Measurements from ENCODE around the gene SPC24.
A peak's percentile ranks its signal among the peaks of the same experiment; 100 is the strongest.
"Not testable (repeated sequence)": the region's sequence is repeated elsewhere in the genome, so short reads cannot be mapped to it uniquely, and the experiment has no call there.

Gene SPC24

DNA sequence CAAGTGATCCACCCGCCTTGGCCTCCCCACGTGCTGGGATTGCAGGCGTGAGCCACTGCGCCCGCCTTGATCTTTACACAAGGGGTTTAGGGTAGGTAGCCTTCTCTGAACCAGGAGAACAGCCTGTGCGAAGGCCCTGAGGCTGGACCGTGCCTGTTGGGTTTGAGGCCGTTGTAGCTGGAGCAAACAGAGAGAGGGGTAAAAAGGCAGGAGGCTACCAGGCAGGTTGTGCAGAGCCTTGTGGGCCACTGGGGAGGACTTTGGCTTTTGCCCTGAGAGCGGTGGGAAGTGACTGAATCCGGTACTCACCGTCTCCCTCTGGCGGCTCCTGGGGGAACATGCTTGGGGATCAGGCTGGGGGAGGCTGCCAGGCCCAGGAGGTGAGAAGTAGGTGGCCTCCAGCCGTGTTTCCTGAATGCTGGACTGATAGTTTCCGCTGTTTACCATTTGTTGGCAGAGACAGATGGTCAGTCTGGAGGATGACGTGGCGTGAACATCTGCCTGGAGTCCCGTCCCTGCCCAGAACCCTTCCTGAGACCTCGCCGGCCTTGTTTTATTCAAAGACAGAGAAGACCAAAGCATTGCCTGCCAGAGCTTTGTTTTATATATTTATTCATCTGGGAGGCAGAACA lies 24.6 kb downstream of the SPC24 start:
- Histone ChIP-seq H3K9me3 (ENCODE audit: low read length) (no peaks in the 10 kb centered on the region), H3F3A (ENCODE audit: insufficient read depth, low read length) (peaks cover under 1% of the 10 kb centered on the region; the same call in 1 of the 2 replicates), H3K79me2 (ENCODE audit: insufficient read depth, low read length) (no peaks in the 10 kb centered on the region), H3K27ac (ENCODE audit: low read depth, low read length, poor library complexity, severe bottlenecking) (no peak overlapping the region), H3K4me3 (ENCODE audit: low read depth, low read length, poor library complexity, severe bottlenecking) (no peak overlapping the region), H3K4me2 (ENCODE audit: low read length) (no peak overlapping the region), H2AFZ (ENCODE audit: low read length) (no peak overlapping the region), H3K4me1 (ENCODE audit: insufficient read depth, low read length, severe bottlenecking) (no peaks in the 10 kb centered on the region), H3K9ac (ENCODE audit: low read length) (no peak overlapping the region), H4K20me1 (ENCODE audit: insufficient read depth, low read length) (no peaks in the 10 kb centered on the region), H3K27me3 (ENCODE audit: insufficient read depth, low read length) (no peaks in the 10 kb centered on the region), H3K9me2 (ENCODE audit: low read depth, low read length) (no peaks in the 10 kb centered on the region), H3K36me3 (ENCODE audit: insufficient read depth, low read length) (peaks cover 73% of the 10 kb centered on the region)
- TF ChIP-seq EZH2 (IDR thresholded peaks at IDR 0.05; ENCODE audit: borderline replicate concordance, low read length): no peak
- peak; percentile 75 for TF ChIP-seq CTCF (IDR thresholded peaks at IDR 0.05; ENCODE audit: low read length)

DNA sequence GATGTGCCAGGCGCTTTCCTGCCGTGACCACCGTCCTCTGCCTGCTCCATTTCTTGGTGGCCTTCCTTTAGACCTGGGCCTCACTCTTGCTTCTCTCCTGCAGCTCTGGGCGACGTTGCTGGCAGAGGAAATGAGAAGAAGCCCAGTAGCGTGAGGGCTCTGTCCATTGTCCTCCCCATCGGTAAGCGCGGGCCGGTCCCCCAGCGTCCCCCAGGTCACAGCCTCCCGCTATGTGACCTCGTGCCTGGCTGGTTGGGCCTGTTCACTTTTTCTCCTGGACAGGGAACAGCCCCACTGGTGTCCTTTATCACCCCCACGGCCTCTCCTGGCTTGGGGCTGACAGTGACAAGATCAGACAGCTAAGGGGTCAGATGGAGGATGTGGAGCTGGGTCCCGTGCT lies 27.7 kb downstream of the SPC24 start:
- Histone ChIP-seq H3F3A (ENCODE audit: insufficient read depth, low read length) (no peaks in the 10 kb centered on the region; the same call in 1 of the 2 replicates), H3K79me2 (ENCODE audit: insufficient read depth, low read length) (no peaks in the 10 kb centered on the region), H3K4me2 (ENCODE audit: low read length) (no peak overlapping the region), H3K4me1 (ENCODE audit: insufficient read depth, low read length, severe bottlenecking) (no peaks in the 10 kb centered on the region), H2AFZ (ENCODE audit: low read length) (no peak overlapping the region), H3K27ac (ENCODE audit: low read depth, low read length, poor library complexity, severe bottlenecking) (no peak overlapping the region), H3K36me3 (ENCODE audit: insufficient read depth, low read length) (peaks cover 98% of the 10 kb centered on the region), H3K4me3 (ENCODE audit: low read depth, low read length, poor library complexity, severe bottlenecking) (no peak overlapping the region), H3K27me3 (ENCODE audit: insufficient read depth, low read length) (no peaks in the 10 kb centered on the region), H3K9me2 (ENCODE audit: low read depth, low read length) (no peaks in the 10 kb centered on the region), H4K20me1 (ENCODE audit: insufficient read depth, low read length) (no peaks in the 10 kb centered on the region), H3K9ac (ENCODE audit: low read length) (no peak overlapping the region), H3K9me3 (ENCODE audit: low read length) (no peaks in the 10 kb centered on the region)
- TF ChIP-seq EZH2 (IDR thresholded peaks at IDR 0.05; ENCODE audit: borderline replicate concordance, low read length) (no peak), CTCF (IDR thresholded peaks at IDR 0.05; ENCODE audit: low read length) (no peak)

DNA sequence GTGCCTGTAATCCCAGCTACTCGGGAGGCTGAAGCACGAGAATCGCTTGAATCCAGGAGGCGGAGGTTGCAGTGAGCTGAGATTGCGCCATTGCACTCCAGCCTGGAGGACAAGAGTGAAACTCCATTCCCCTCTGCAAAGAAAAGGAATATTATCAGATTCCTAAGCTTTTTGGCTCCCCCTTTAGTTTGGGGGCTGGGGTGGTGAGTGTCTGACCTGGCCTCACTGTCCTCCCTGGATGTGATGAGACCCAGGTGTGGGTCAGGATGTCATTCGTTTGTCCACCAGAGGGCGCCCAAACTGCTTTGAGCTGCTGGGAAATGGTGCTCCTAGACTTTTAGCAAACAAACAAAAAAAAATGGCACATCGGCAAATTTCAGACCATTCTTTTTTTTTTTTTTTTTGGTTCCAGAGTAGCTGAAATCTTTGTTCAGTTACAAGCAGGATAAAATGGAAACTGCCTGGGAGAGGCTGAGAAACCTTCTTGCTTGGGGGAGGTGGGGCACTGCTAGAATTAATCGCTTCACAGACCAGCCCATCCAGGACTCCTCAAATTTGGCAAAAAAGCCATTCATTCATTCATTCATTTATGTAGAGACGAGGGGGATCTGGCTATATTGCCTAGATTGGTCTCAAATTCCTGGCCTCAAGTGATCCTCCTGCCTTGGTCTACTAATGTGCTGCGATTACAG lies 29.4 kb downstream of the SPC24 start:
- no peaks in the 10 kb centered on the region for H3F3A ChIP-seq (ENCODE audit: insufficient read depth, low read length)
- no peak overlapping the region for H3K27ac ChIP-seq (ENCODE audit: low read depth, low read length, poor library complexity, severe bottlenecking)
- H4K20me1 ChIP-seq (ENCODE audit: insufficient read depth, low read length): no peaks in the 10 kb centered on the region

DNA sequence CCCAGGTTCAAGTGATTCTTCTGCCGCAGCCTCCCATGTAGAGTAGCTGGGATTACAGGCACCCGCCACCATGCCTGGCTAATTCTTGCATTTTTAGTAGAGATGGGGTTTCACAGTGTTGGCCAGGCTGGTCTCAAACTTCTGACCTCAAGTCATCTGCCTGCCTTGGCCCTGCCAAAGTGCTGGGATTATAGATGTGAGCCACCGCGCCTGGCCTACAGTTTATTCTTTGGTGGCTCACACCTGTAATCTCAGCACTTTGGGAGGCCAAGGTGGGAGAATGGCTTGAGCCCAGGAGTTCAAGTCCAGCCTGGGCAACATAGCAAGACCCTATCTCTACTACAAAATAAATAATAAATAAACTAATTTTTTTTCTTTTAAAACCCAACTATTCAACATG lies 31.4 kb downstream of the SPC24 start:
- H3K27me3 ChIP-seq (ENCODE audit: insufficient read depth, low read length); H4K20me1 ChIP-seq (ENCODE audit: insufficient read depth, low read length); H3K9me3 ChIP-seq (ENCODE audit: low read length); H3K4me2 ChIP-seq (ENCODE audit: low read length); H3K79me2 ChIP-seq (ENCODE audit: insufficient read depth, low read length); H3K9me2 ChIP-seq (ENCODE audit: low read depth, low read length); H3K4me1 ChIP-seq (ENCODE audit: insufficient read depth, low read length, severe bottlenecking); H3K27ac ChIP-seq (ENCODE audit: low read depth, low read length, poor library complexity, severe bottlenecking); H2AFZ ChIP-seq (ENCODE audit: low read length); H3F3A ChIP-seq (ENCODE audit: insufficient read depth, low read length); H3K9ac ChIP-seq (ENCODE audit: low read length); H3K4me3 ChIP-seq (ENCODE audit: low read depth, low read length, poor library complexity, severe bottlenecking): not testable (repeated sequence)
- H3K36me3 ChIP-seq (ENCODE audit: insufficient read depth, low read length): peaks cover 93% of the 10 kb centered on the region

More for the DNA sequence above, 29.4 kb downstream of the SPC24 start:
- Histone ChIP-seq H3K4me2 (ENCODE audit: low read length) (no peak overlapping the region), H3K9ac (ENCODE audit: low read length) (no peak overlapping the region), H3K27me3 (ENCODE audit: insufficient read depth, low read length) (no peaks in the 10 kb centered on the region), H3K79me2 (ENCODE audit: insufficient read depth, low read length) (no peaks in the 10 kb centered on the region), H3K36me3 (ENCODE audit: insufficient read depth, low read length) (peaks cover 93% of the 10 kb centered on the region), H3K9me2 (ENCODE audit: low read depth, low read length) (no peaks in the 10 kb centered on the region), H3K9me3 (ENCODE audit: low read length) (no peaks in the 10 kb centered on the region), H2AFZ (ENCODE audit: low read length) (no peak overlapping the region), H3K4me1 (ENCODE audit: insufficient read depth, low read length, severe bottlenecking) (no peaks in the 10 kb centered on the region), H3K4me3 (ENCODE audit: low read depth, low read length, poor library complexity, severe bottlenecking) (no peak overlapping the region)
- no peak for TF ChIP-seq EZH2 (IDR thresholded peaks at IDR 0.05; ENCODE audit: borderline replicate concordance, low read length)
- peak; percentile 74 for TF ChIP-seq CTCF (IDR thresholded peaks at IDR 0.05; ENCODE audit: low read length)
